ENCODE data around the gene B4GALNT3. TPM values are rescaled to one million over a fixed set of nuclear protein-coding genes. Genes with fewer than 3 reads are reported as not detected.

B4GALNT3 gene
- total RNA-seq, 1 donor: 0.10 TPM

DNA sequence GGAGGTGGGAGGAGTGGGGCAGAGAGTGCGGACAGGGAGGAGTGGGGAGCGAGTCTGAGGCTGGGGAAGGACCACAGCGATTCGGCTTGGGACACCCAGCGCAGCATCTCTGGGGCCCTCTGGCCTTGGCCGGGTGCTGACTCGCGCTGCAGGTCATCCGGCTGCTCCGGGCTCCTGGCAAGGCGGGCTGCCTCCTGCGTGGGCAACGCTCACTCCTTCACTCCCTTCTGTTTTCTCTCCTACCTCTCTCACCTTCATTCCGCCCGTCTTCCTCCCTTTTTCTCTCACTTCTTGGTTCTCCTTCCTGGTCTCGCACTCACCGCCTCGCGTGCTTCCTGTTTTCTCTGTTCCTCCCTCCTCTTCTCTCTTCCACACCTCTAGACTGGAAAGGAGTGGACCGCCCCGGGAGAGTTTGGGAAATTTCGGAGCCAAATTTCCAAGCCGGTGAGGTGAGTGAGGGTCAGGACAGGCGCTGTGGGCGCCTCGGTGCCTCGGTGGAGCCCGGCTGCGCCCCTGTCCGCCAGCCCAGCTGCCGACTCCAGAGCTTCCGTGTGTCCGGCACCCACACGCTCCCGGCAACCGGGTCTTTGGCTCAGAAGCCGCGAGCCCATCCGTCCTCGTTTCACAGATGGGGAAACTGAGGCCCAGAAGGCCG, 86.7 kb downstream of the B4GALNT3 start:
- Histone ChIP-seq H3K4me3 (ENCODE audit: low read length) (no peak overlapping the region), H3K4me1 (ENCODE audit: insufficient read depth, low read length) (peaks cover 15% of the 10 kb centered on the region), H3K9me3 (ENCODE audit: low read depth, low read length) (no peaks in the 10 kb centered on the region), H3K27me3 (ENCODE audit: insufficient read depth, low read length) (peaks cover 3% of the 10 kb centered on the region)

GRCh38 chr12:546920-547845, 87.4 kb downstream of the B4GALNT3 start:
- Histone ChIP-seq H3K4me1 (ENCODE audit: insufficient read depth, low read length) (peaks cover 15% of the 10 kb centered on the region), H3K4me3 (ENCODE audit: low read length) (no peak overlapping the region), H3K9me3 (ENCODE audit: low read depth, low read length) (no peaks in the 10 kb centered on the region), H3K27me3 (ENCODE audit: insufficient read depth, low read length) (peaks cover 3% of the 10 kb centered on the region)

GRCh38 chr12:547883-548470, 88.2 kb downstream of the B4GALNT3 start:
- Histone ChIP-seq H3K27me3 (ENCODE audit: insufficient read depth, low read length) (peaks cover 3% of the 10 kb centered on the region), H3K4me3 (ENCODE audit: low read length) (no peak overlapping the region), H3K4me1 (ENCODE audit: insufficient read depth, low read length) (peaks cover 17% of the 10 kb centered on the region), H3K9me3 (ENCODE audit: low read depth, low read length) (no peaks in the 10 kb centered on the region)

DNA sequence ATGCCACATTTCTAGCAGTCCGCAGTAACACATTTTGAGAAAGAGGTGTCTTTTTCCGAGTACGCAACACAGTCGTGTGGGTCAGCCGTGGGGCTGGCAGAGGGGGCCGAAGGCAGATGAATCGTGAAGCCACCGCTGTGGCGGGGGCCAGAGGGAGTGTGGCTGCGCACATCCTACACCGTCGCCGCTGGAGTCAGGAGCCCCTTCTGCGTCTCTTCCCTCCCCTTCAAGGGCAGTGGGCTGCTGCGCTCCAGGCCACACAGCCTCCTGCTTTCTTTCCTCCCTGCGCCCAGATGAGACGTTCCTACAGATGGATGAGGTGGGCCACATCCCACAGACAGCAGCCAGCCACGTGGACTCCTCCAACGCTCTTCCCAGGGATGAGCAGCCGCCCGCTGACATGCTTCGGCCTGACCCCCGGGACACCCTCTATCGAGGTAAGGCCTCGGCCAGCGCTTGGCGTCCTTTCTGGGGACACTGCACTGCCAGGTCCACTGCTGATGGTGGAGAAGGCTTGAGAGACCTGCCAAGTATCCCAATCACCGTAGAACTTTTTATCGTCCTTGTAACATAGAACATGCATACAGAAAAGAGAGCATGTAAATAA, 89.8 kb downstream of the B4GALNT3 start:
- Histone ChIP-seq H3K4me3 (ENCODE audit: low read length) (no peak overlapping the region), H3K4me1 (ENCODE audit: insufficient read depth, low read length) (peaks cover 29% of the 10 kb centered on the region), H3K27me3 (ENCODE audit: insufficient read depth, low read length) (peaks cover 2% of the 10 kb centered on the region), H3K9me3 (ENCODE audit: low read depth, low read length) (no peaks in the 10 kb centered on the region)

GRCh38 chr12:550473-551260, 90.9 kb downstream of the B4GALNT3 start:
- Histone ChIP-seq H3K4me3 (ENCODE audit: low read length) (no peak overlapping the region), H3K4me1 (ENCODE audit: insufficient read depth, low read length) (peaks cover 25% of the 10 kb centered on the region), H3K9me3 (ENCODE audit: low read depth, low read length) (no peaks in the 10 kb centered on the region), H3K27me3 (ENCODE audit: insufficient read depth, low read length) (no peaks in the 10 kb centered on the region)

GRCh38 chr12:552466-552865, 92.7 kb downstream of the B4GALNT3 start:
- peaks cover 14% of the 10 kb centered on the region for H3K4me1 ChIP-seq (ENCODE audit: insufficient read depth, low read length)
- H3K27me3 ChIP-seq (ENCODE audit: insufficient read depth, low read length): no peaks in the 10 kb centered on the region
- no peak overlapping the region for H3K4me3 ChIP-seq (ENCODE audit: low read length)
- no peaks in the 10 kb centered on the region for H3K9me3 ChIP-seq (ENCODE audit: low read depth, low read length)

GRCh38 chr12:553216-554000, 93.7 kb downstream of the B4GALNT3 start:
- no peak overlapping the region for H3K4me3 ChIP-seq (ENCODE audit: low read length)
- H3K4me1 ChIP-seq (ENCODE audit: insufficient read depth, low read length): peaks cover 14% of the 10 kb centered on the region

DNA sequence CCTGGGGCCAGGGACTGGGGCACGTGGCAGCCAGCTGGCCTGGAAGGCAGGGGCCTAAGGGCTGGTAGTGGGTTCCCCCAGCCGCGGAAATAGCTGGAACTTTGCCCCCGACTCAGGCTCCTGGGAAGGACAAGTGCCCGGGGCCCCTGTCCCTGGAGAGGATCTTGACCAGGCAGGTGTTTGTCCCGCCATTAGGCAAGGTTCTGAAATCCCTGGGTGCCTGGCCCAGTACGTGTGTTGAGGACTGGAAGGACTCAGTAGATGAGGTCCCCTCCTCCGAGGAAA, 94.2 kb downstream of the B4GALNT3 start:
- Histone ChIP-seq H3K4me1 (ENCODE audit: insufficient read depth, low read length) (peaks cover 14% of the 10 kb centered on the region), H3K9me3 (ENCODE audit: low read depth, low read length) (no peaks in the 10 kb centered on the region), H3K27me3 (ENCODE audit: insufficient read depth, low read length) (no peaks in the 10 kb centered on the region), H3K4me3 (ENCODE audit: low read length) (no peak overlapping the region)

More at GRCh38 chr12:553216-554000, 93.7 kb downstream of the B4GALNT3 start:
- H3K27me3 ChIP-seq (ENCODE audit: insufficient read depth, low read length): no peaks in the 10 kb centered on the region
- H3K9me3 ChIP-seq (ENCODE audit: low read depth, low read length): no peaks in the 10 kb centered on the region

DNA sequence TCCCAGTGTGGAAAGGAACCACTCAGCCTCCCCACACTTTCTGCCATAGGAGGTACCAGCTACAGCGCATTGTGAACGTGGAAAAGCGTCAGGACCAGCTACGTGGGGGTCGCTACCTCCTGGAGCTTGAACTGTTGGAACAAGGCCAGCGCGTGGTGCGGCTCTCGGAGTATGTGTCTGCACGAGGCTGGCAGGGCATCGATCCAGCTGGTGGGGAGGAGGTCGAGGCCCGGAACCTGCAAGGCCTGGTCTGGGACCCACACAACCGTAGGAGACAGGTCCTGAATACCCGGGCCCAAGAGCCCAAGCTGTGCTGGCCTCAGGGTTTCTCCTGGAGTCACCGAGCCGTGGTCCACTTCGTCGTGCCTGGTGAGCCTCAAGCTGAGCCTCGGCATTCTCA, 96.8 kb downstream of the B4GALNT3 start:
- no peaks in the 10 kb centered on the region for H3K27me3 ChIP-seq (ENCODE audit: insufficient read depth, low read length)
- no peaks in the 10 kb centered on the region for H3K9me3 ChIP-seq (ENCODE audit: low read depth, low read length)
- peaks cover 34% of the 10 kb centered on the region for H3K4me1 ChIP-seq (ENCODE audit: insufficient read depth, low read length)
- no peak overlapping the region for H3K4me3 ChIP-seq (ENCODE audit: low read length)

DNA sequence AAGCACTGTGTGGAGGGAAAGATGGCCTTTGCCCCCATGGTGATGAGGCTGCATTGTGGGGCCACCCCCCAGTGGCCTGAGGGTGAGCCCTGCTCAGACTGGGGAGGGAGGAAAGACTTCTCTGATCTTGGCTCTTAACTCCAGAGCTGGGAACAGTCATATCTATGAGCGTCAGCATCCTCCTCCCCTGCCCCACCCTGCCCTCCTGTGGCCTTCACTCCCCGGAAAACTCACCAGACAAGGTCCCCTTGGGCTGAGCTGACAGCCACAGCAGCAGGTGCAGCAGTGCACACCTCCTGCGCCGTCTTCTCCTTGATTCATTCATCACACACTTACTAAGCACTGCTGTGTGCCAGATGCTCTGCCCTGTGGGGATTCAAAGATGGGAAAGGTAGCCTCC, 98.8 kb downstream of the B4GALNT3 start:
- no peak overlapping the region for H3K4me3 ChIP-seq (ENCODE audit: low read length)
- no peaks in the 10 kb centered on the region for H3K9me3 ChIP-seq (ENCODE audit: low read depth, low read length)
- H3K27me3 ChIP-seq (ENCODE audit: insufficient read depth, low read length): no peaks in the 10 kb centered on the region
- peaks cover 47% of the 10 kb centered on the region for H3K4me1 ChIP-seq (ENCODE audit: insufficient read depth, low read length)

DNA sequence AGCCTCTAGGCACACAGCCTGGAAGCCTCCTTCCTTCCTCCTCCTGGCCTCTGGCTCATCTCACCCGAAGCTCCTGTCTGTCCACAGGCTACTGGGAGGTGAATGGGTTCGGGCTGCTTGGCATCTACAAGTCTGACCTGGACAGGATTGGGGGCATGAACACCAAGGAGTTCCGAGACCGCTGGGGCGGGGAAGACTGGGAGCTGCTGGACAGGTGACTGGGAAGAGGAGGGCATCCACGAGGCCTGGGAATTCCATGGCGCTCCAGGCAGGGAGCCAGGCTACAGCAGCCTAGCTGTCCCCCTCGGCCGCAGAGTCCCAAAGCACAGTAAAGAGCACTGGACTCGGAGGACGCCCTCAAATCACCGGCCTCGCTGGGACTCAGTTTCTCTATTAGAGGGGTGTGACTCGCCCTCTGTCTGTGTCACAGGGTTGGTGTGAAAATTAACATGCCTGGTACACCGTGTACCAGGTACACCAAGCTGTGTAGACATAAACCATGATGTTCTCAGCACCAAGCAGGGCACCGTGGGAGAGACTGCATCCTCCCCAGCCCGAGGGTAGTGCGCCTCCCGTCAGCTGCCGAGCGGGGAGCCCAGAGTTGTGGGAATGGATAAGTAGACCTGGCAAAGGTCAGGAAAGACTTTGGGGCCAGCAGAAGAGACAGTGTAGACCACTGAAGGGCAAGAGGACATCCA, 99.6 kb downstream of the B4GALNT3 start:
- no peaks in the 10 kb centered on the region for H3K9me3 ChIP-seq (ENCODE audit: low read depth, low read length)
- no peaks in the 10 kb centered on the region for H3K27me3 ChIP-seq (ENCODE audit: insufficient read depth, low read length)
- no peak overlapping the region for H3K4me3 ChIP-seq (ENCODE audit: low read length)
- H3K4me1 ChIP-seq (ENCODE audit: insufficient read depth, low read length): peaks cover 48% of the 10 kb centered on the region

- H3K27me3 ChIP-seq (ENCODE audit: insufficient read depth, low read length): no peaks in the 10 kb centered on the region
- no peak overlapping the region for H3K4me3 ChIP-seq (ENCODE audit: low read length)
- peaks cover 55% of the 10 kb centered on the region for H3K4me1 ChIP-seq (ENCODE audit: insufficient read depth, low read length)
- no peaks in the 10 kb centered on the region for H3K9me3 ChIP-seq (ENCODE audit: low read depth, low read length)
Observed at GRCh38 chr12:559906-560455, 100.2 kb downstream of the B4GALNT3 start.

DNA sequence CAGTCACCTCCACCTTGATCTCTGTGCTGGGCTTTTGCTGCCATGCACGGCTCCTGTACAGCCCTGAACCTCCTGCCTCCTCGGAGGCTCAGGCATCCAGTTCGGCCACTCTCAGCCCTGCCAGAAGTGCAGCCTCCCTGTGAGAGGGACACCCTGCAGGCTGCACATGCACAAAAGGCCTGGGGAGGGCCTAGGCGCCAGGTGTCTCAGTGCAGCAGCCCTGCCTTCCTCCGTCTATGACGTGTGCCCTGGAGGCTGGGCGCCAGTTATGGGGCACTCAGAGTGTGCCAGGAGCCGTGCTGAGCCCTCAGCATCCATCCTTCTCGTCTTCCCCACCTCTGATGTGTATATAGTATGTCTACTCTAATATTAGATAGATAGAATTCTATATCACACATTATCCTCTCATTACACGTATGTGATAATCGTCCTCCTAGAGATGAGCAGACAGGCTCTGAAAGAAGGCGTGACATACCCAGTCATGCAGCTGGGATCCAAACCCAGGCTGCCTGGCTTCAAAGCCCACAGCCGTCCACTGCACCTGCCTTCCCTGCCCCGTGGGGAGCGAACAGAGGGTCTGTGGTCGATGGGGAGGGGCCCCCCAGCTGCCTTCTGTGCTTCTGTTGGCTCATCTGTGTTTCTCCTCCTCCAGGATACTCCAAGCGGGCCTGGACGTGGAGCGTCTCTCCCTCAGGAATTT, 101.1 kb downstream of the B4GALNT3 start:
- Histone ChIP-seq H3K9me3 (ENCODE audit: low read depth, low read length) (no peaks in the 10 kb centered on the region), H3K4me1 (ENCODE audit: insufficient read depth, low read length) (peaks cover 63% of the 10 kb centered on the region), H3K4me3 (ENCODE audit: low read length) (no peak overlapping the region)

More for the DNA sequence above, 101.1 kb downstream of the B4GALNT3 start:
- H3K27me3 ChIP-seq (ENCODE audit: insufficient read depth, low read length): no peaks in the 10 kb centered on the region

Measured in mononuclear cell (primary cell).